LNCaP clone FGC (cell line): ENCODE results near the gene ZSWIM4.
"Not testable (repeated sequence)": the region's sequence is repeated elsewhere in the genome, so short reads cannot be mapped to it uniquely, and the experiment has no call there.

Experiments used
- DNase-seq: peaks from one replicate; pipeline ENCODE4 v3.0.0-alpha.2; 2011; ENCODE audit warnings: low read depth
- H3K4me3 ChIP-seq: 2 replicates; pipeline ENCODE4 v1.5.1; 2011; ENCODE audit warnings: mild to moderate bottlenecking, low read depth, low read length, control low read depth
- CTCF ChIP-seq: IDR thresholded peaks from 2 replicates; pipeline ENCODE4 v1.5.1; 2012; ENCODE audit warnings: mild to moderate bottlenecking; ENCODE audit not compliant: control insufficient read depth, insufficient read depth; ENCODE audit errors: extremely low read depth

The ZSWIM4 gene

GRCh38 chr19:13850910-13851733, 55.9 kb downstream of the ZSWIM4 start:
- no peak overlapping the region for H3K4me3 ChIP-seq
- no peak for TF ChIP-seq CTCF
- no peak for DNase-seq

GRCh38 chr19:13851734-13852114, 56.5 kb downstream of the ZSWIM4 start:
- H3K4me3 ChIP-seq, DNase-seq: not testable (repeated sequence)

GRCh38 chr19:13852171-13852707, 57.0 kb downstream of the ZSWIM4 start:
- not testable (repeated sequence) for DNase-seq, H3K4me3 ChIP-seq

- TF ChIP-seq CTCF = no peak
- no peak for DNase-seq
Measured at GRCh38 chr19:13856497-13856896, 61.3 kb downstream of the ZSWIM4 start.

GRCh38 chr19:13859361-13859880, 64.2 kb downstream of the ZSWIM4 start:
- no peak for TF ChIP-seq CTCF
- no peak for DNase-seq
- no peak overlapping the region for H3K4me3 ChIP-seq

More at GRCh38 chr19:13856497-13856896, 61.3 kb downstream of the ZSWIM4 start:
- H3K4me3 ChIP-seq = no peak overlapping the region

- TF ChIP-seq CTCF = no peak
- DNase-seq = no peak
- H3K4me3 ChIP-seq = no peak overlapping the region
Measured at GRCh38 chr19:13860679-13861391, 65.6 kb downstream of the ZSWIM4 start.

- no peak for DNase-seq
- no peak overlapping the region for H3K4me3 ChIP-seq
- no peak for TF ChIP-seq CTCF
Measured at GRCh38 chr19:13861392-13861713, 66.1 kb downstream of the ZSWIM4 start.
